PC-3 (cell line): ENCODE results near the gene PLEKHS1. TPM values are rescaled to one million over a fixed set of nuclear protein-coding genes. Genes with fewer than 3 reads are reported as not detected.
A peak's percentile ranks its signal among the peaks of the same experiment; 100 is the strongest.

Source experiments
- ATAC-seq: fragments of 200-7000 bp; cut with Tn5 transposase; 2 replicates; pipeline ENCODE4 v1.9.1; 2020; ENCODE audit warnings: mild to moderate bottlenecking, moderate library complexity
- Bru-seq: library from RNA; stranded (reverse); fragments of 400-500 nt; gene quantifications from one replicate; lab custom pipeline; 2021; lab: Mats Ljungman, UMichigan
- BruChase-seq, 2 experiments: library from RNA; stranded (reverse); fragments of 400-500 nt; gene quantifications; one replicate each; lab custom pipeline; 2021; lab: Mats Ljungman, UMichigan
- BruUV-seq: library from RNA; stranded (reverse); fragments of 400-500 nt; replicated peaks from 2 replicates; lab custom pipeline; 2021; lab: Mats Ljungman, UMichigan
- CTCF ChIA-PET: fragments of 300-600 bp; sonication (Branson Sonifier 250); formaldehyde crosslinking; loops from one replicate; lab custom pipeline; 2022; ENCODE audit warnings: antibody characterized with exemption; lab: Charles Lee
- POLR2A ChIA-PET: fragments of 300-600 bp; sonication (Branson Sonifier 250); formaldehyde crosslinking; loops from one replicate; lab custom pipeline; 2022; ENCODE audit warnings: antibody characterized with exemption; ENCODE audit not compliant: unreplicated experiment; lab: Charles Lee
- DNase-seq: peaks from one replicate; pipeline ENCODE4 v3.0.0-alpha.2; 2015
- H2AFZ ChIP-seq: fragments of 300-600 bp; sonication (generic); 2 replicates; pipeline ENCODE4 v1.6.0; 2016; ENCODE audit warnings: antibody characterized with exemption, low read length
- H3F3A ChIP-seq: fragments of 300-600 bp; sonication (generic); one replicate; pipeline ENCODE4 v1.6.0; 2017; ENCODE audit warnings: antibody characterized with exemption, low read length, control low read depth, mild to moderate bottlenecking; ENCODE audit not compliant: unreplicated experiment
- H3K27ac ChIP-seq: fragments of 300-600 bp; sonication (generic); 2 replicates; pipeline ENCODE4 v1.5.1; 2016; ENCODE audit warnings: mild to moderate bottlenecking, low read length
- H3K27me3 ChIP-seq: fragments of 300-600 bp; sonication (generic); 2 replicates; pipeline ENCODE4 v1.6.1; 2016; ENCODE audit warnings: low read length, mixed read lengths
- H3K36me3 ChIP-seq: fragments of 300-600 bp; sonication (generic); 2 replicates; pipeline ENCODE4 v1.6.1; 2016; ENCODE audit warnings: low read depth, mixed run types, low read length, mixed read lengths
- H3K4me1 ChIP-seq: fragments of 300-600 bp; sonication (generic); 2 replicates; pipeline ENCODE4 v1.5.1; 2016; ENCODE audit warnings: low read length; ENCODE audit not compliant: insufficient read depth
- H3K4me2 ChIP-seq: fragments of 300-600 bp; sonication (generic); 2 replicates; pipeline ENCODE4 v1.6.0; 2016; ENCODE audit warnings: low read length
- H3K4me3 ChIP-seq: fragments of 300-600 bp; sonication (generic); 2 replicates; pipeline ENCODE4 v1.5.1; 2016; ENCODE audit warnings: mild to moderate bottlenecking, low read length, mixed read lengths
- H3K79me2 ChIP-seq: fragments of 300-600 bp; sonication (generic); 2 replicates; pipeline ENCODE4 v1.6.1; 2017; ENCODE audit warnings: low read length, mixed read lengths
- H3K9ac ChIP-seq: fragments of 300-600 bp; sonication (generic); 2 replicates; pipeline ENCODE4 v1.6.0; 2016; ENCODE audit warnings: mild to moderate bottlenecking, low read length
- H3K9me2 ChIP-seq: fragments of 300-600 bp; sonication (generic); replicated peaks from 2 replicates; pipeline ENCODE4 v1.6.1; 2016; ENCODE audit warnings: mixed run types, low read length, mixed read lengths
- H3K9me3 ChIP-seq: fragments of 300-600 bp; sonication (generic); 2 replicates; pipeline ENCODE4 v1.6.1; 2016; ENCODE audit warnings: low read length, mixed read lengths
- H4K20me1 ChIP-seq: fragments of 300-600 bp; sonication (generic); 2 replicates; pipeline ENCODE4 v1.6.1; 2016; ENCODE audit warnings: low read length, mixed read lengths
- CTCF ChIP-seq: fragments of 300-600 bp; sonication (generic); conservative IDR thresholded peaks from 2 replicates; pipeline ENCODE4 v1.5.1; 2017; ENCODE audit warnings: antibody characterized with exemption, low read depth, mild to moderate bottlenecking, low read length
- EZH2 ChIP-seq: fragments of 300-600 bp; sonication (generic); IDR thresholded peaks from one replicate; pipeline ENCODE4 v1.6.1; 2017; ENCODE audit warnings: antibody characterized with exemption, mild to moderate bottlenecking, low read length; ENCODE audit not compliant: unreplicated experiment
- EZH2phosphoT487 ChIP-seq: fragments of 300-600 bp; sonication (generic); IDR thresholded peaks from 2 replicates; pipeline ENCODE4 v1.6.1; 2018; ENCODE audit warnings: mild to moderate bottlenecking, antibody characterized with exemption, low read length, borderline replicate concordance
- intact Hi-C: fragments of 100-400 bp; cut with micrococcal nuclease; formaldehyde crosslinking; loops from 2 replicates; pipeline ENCODE4 v1.9.0; 2023
- long read RNA-seq: library from polyadenylated mRNA; unstranded; transcript quantifications from one replicate; pipeline ENCODE4 v2.0.0, GENCODE V29; 2021; ENCODE audit not compliant: unreplicated experiment
- total RNA-seq: library from RNA; depleted of rRNA; stranded (reverse); fragments of >200 nt; gene quantifications from 2 replicates; pipeline ENCODE4 v1.2.3, GENCODE V29; 2014; rRNA removed

Gene PLEKHS1
- not detected in 2 replicates for total RNA-seq
- percentile 7 among the genes with signal in this experiment for Bru-seq, nascent RNA
- BruChase-seq, experiment 1, labeled RNA remaining after a 6-hour chase, result percentile 22 among the genes with signal in this experiment
- percentile 23 among the genes with signal in this experiment for BruChase-seq, experiment 2, labeled RNA remaining after a 2-hour chase
- long read RNA-seq, result 0 reads

- ATAC-seq (no peak), DNase-seq (peak; percentile 39)
- intact Hi-C loops, result no loop called here
- no peaks in the 10 kb centered on the region for H3K79me2 ChIP-seq
- no peaks in the 10 kb centered on the region for H3K36me3 ChIP-seq
- H3K4me3 ChIP-seq, result no peak within 1 kb of the TSS
- TF ChIP-seq EZH2, result no peak
- no peak for TF ChIP-seq EZH2phosphoT487
- TF ChIP-seq CTCF, result no peak
- ChIA-PET POLR2A (interaction anchor here (0.5 kb wide), 1 partner anchor 28 kb away, joined by 3 read pairs; no protein-coding TSS in a partner anchor), CTCF (no interaction called here)
- H3K27me3 ChIP-seq, result no peaks in the 10 kb centered on the region
- no peaks in the 10 kb centered on the region for H3K4me1 ChIP-seq
- no TSS peak for BruUV-seq
- H2AFZ ChIP-seq, result no peak within 1 kb of the TSS
- H3K4me2 ChIP-seq, result no peak within 1 kb of the TSS
- no peak within 1 kb of the TSS for H3K27ac ChIP-seq
- no peaks in the 10 kb centered on the region for H3F3A ChIP-seq
- H3K9me2 ChIP-seq, result no peaks in the 10 kb centered on the region
- no peaks in the 10 kb centered on the region for H4K20me1 ChIP-seq
- no peak within 1 kb of the TSS for H3K9ac ChIP-seq
- H3K9me3 ChIP-seq, result no peaks in the 10 kb centered on the region
These were observed at the start of gene PLEKHS1 for GRCh38 chr10:113751181-113751732. PLEKHS1 (plus strand) TSS chr10:113751682; CDS start chr10:113755278, 3,596 bp downstream.

GRCh38 chr10:113704637-113705343 lies 46.7 kb upstream of the PLEKHS1 start:
- no TSS peak for BruUV-seq
- H3K27ac ChIP-seq, result no peak overlapping the region
- no peaks in the 10 kb centered on the region for H3K79me2 ChIP-seq
- H2AFZ ChIP-seq, result no peak overlapping the region
- intact Hi-C loops, result loop anchor here (1.0 to 5.0 kb wide), 3 partner anchors 95 to 399 kb away; partner anchors contain the start of genes DCLRE1A and NHLRC2
- POLR2A ChIA-PET, result no interaction called here
- H3K9ac ChIP-seq, result no peak overlapping the region
- ATAC-seq (peak; percentile 73), DNase-seq (peak; percentile 51)
- H3F3A ChIP-seq, result no peaks in the 10 kb centered on the region
- no peaks in the 10 kb centered on the region for H3K9me3 ChIP-seq
- CTCF ChIA-PET, result interaction anchor here (0.5 to 0.9 kb wide), 3 partner anchors 12 to 398 kb away, joined by 3 to 6 read pairs (median 3); no protein-coding TSS in a partner anchor
- peaks cover 8% of the 10 kb centered on the region; the same call in 1 of the 2 replicates for H3K4me1 ChIP-seq
- no peak overlapping the region for H3K4me3 ChIP-seq
- H3K9me2 ChIP-seq, result no peaks in the 10 kb centered on the region
- no peaks in the 10 kb centered on the region for H3K36me3 ChIP-seq
- no peaks in the 10 kb centered on the region for H3K27me3 ChIP-seq
- no peak overlapping the region for H3K4me2 ChIP-seq
- no peak for TF ChIP-seq EZH2
- no peak for TF ChIP-seq EZH2phosphoT487
- peak; percentile 73 for TF ChIP-seq CTCF
- H4K20me1 ChIP-seq, result no peaks in the 10 kb centered on the region
